Renal cortical epithelial cell (primary cell): ENCODE results near the gene LYVE1. TPM values are rescaled to one million over a fixed set of nuclear protein-coding genes. Genes with fewer than 3 reads are reported as not detected.

Experiments
- DNase-seq: peaks from one replicate; pipeline ENCODE4 v3.0.0-alpha.2; 2011; ENCODE audit warnings: low read depth
- total RNA-seq: library from RNA; depleted of rRNA; stranded (reverse); fragments of >200 nt; gene quantifications from 2 replicates; pipeline ENCODE4 v1.2.3, GENCODE V29; 2014

LYVE1 gene
- total RNA-seq, 1 donor from 2014 or later, result 0.05 TPM

DNA sequence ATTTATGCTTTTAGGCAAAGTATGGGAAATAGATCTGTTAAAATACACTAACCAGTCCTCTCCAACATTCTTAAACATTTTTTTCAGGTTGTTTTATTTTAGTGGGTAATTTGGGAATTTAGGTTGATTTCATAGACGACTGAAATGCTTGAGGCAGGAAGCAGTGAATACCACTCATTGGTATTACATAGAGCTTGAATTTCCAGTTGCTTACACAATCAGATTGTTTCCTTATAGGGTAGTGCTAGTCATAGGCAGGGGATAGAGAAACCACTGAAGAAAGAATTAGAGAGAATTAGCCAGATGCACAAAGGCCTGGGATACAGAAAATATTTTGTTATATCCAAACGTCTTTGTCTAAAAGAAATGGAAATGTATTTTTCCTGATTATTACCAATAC lies 23.9 kb upstream of the LYVE1 start:
- peak; percentile 92 for DNase-seq

- DNase-seq, result no peak
Measured at GRCh38 chr11:10591741-10592140, 23.3 kb upstream of the LYVE1 start.

GRCh38 chr11:10590218-10590915 lies 21.9 kb upstream of the LYVE1 start:
- DNase-seq, result no peak

- DNase-seq, result no peak
Measured at GRCh38 chr11:10588904-10589303, 20.4 kb upstream of the LYVE1 start.

- DNase-seq, result no peak
Measured at GRCh38 chr11:10587995-10588394, 19.5 kb upstream of the LYVE1 start.

- DNase-seq, result no peak
Measured at GRCh38 chr11:10587388-10587787, 18.9 kb upstream of the LYVE1 start.

DNA sequence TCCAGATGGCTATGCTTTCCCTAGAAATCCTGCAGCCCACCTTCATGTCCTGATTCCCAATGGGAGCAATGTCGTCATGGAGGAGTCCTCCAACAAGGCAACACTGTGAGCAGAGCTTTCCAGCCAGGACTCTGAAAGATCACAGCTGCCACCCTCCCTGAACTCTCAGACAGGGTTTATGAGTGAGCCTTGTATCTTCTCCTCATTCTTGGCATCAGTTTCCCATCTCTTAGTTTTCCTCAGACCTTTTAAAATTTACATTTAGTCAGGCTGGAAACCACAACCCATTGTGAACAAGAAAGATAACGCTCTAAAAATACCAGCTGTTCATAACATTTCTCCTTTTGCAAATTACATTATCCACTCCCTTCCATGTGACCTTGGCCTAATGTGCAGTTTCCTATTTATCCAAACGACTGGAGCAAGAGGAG lies 15.6 kb upstream of the LYVE1 start:
- DNase-seq, result no peak

DNA sequence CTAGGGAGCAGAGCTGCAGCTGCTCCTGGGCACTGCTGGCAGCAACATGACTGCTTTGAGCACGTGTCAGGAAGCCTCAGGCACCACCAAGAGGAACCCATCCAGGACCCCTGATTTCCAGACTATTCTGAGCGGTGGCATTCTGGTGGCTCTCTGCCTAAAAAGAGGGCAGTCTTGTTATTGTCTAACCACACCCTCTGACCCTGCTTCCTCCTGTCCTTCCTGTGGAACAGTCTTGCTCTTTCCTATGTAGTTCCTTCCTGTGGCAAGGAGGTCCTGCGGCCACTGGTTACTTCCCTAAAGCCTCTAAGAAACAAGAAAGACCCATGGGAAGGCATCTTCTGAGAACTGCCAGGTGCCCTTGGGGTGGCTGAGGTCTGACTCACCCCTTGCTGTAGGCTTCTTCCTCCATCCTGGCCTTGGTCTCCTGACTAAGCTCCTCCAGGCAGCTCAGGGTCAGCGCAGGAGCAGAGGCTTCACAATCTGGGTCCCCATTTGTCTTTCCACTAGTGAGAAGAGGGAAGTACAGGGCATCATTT lies 13.1 kb upstream of the LYVE1 start:
- no peak for DNase-seq

DNA sequence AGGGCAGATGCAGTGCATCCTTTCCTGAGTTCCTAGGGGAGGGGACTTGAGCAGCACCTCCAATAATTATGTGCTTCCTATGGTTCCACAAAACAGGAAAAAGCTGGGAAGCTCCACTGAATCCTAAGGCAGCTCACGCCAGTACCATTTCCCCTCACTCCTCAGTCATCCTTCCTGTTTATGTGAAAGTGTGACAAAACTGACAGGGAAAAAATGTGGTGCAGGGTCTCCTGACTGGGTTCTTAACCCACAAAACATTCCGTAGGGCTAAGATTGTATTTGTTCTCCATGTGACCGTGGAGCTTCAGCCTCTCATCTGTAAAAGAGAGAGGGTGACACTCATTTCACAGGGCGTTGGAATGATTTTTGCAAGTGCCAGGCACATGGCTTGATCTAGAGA lies 12.2 kb upstream of the LYVE1 start:
- DNase-seq, result no peak

- no peak for DNase-seq
Measured at GRCh38 chr11:10579700-10580099, 11.2 kb upstream of the LYVE1 start.

DNA sequence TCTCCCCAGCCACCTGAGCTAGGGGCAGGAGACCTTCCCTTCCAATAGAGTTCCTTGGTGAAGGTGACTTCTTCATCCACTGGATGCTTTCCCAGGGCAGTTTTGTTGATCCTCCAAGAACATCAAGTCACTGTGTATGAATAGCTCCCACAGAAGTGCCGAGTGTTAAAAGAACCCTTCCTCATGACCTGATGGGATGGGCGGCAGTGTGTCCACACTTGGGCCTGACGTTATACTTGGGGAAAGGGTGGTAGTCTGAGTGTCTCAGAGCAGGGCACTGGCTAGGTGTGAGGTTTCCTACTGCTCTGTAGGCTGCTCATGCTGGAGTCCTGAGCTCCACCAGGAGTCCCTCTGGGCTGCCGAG lies 7.6 kb upstream of the LYVE1 start:
- no peak for DNase-seq

GRCh38 chr11:10575346-10576034 lies 7.0 kb upstream of the LYVE1 start:
- no peak for DNase-seq

DNA sequence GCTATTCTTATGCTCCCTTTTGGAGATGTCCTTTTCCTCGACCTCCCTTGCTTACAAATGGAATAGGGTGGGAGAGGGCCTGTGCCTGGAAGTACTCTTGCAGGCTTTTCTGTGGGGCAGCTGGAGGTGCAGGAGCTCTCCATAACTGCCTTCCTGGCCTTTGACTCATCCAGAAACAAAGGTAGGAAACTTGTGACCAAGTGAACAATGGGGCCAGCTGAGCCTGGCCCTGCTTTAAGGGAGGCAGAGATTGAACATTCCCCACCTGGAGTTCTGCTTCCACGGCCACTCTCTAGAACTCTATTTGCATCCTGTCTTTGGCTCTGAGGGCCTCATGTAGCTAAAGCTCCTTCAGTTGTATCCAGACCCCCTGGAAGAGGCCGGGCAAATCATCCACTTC lies 5.1 kb upstream of the LYVE1 start:
- DNase-seq, result peak; percentile 16

DNA sequence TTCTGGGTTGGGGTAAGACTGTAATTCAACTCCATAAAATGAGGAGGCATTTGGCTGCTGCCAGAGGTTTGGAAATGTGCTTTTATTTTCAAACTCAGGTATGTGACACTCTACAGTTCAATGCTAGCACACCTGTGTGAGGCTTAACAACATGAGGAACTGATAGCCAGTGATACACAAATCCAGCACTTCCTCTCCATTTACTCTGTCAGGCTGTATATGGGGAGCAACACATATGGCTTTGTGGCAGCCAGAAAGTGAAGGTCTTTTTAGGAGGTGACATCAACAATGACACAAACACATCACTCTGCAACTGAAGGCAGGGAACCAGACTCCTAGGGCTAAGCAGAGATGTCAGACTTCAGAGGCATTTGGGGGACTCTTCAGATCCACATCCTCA lies 4.6 kb upstream of the LYVE1 start:
- no peak for DNase-seq

- no peak for DNase-seq
Measured at GRCh38 chr11:10572533-10572932, 4.1 kb upstream of the LYVE1 start.

DNA sequence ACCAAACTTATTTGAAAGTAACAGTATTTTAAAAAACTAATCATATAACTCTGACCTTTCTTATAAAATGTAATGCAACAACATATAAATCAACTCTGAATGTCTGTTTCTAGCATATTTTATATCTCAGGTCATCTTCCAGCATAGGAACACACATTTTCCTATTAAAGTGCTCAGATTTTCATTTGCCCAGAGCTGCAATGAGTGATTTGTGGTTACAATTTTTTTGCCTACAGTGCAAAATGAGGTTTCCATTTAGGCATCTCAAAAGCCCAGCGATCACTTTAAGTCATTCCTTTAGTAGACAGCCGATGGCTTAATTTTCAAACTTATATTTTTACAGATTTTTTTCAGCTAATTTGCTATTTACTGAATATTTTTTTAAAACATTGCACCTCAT lies 1.0 kb downstream of the LYVE1 start:
- DNase-seq, result no peak

DNA sequence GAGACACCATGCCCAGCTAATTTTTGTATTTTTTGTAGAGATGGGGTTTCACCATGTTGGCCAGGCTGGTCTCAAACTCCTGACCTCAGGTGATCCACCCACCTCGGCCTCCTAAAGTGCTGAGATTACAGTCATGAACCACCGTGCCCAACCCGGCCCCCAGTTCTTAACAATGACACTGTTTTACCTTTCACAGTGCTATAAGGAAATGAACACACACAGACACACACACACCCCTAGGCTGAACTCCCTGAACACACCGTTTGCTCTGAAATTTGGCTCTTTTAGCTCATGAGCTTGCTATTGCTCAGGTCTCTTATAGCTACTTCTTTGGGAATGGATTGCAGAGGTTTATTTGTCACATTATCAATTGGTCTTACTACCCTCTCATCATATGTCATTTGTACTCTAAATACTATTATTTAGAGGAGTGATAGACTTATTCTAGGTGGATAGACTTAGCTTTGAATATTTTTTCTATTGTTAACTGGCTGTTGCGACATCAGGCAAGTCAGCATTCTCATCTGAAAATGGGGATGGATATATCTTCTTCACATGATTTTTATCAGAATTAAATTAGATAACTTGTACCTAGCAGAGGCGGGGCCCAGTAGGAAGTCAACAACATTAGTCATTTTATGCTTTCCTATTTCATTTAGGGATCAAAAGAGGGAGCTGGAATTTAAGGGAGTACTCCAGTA lies 2.1 kb downstream of the LYVE1 start:
- DNase-seq, result no peak

DNA sequence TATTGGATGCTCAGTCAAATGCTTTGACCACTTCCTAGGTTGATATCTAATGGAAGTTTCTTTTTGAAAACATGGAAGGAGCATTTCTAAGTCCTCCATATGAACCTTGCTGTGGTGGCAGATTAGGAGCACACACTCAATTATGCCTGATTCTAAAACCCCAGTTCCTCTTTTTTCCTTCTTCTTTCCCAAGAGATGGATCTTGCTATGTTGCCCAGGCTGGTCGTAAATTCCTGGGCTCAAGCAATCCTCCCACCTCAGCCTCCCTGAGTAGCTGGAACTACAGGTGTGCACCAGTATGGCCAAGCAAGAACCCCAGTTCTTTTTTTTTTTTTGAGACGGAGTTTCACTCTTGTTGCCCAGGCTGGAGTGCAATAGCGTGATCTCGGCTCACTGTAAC lies 3.0 kb downstream of the LYVE1 start:
- no peak for DNase-seq

GRCh38 chr11:10564696-10565318 lies 3.7 kb downstream of the LYVE1 start:
- DNase-seq, result no peak

GRCh38 chr11:10564030-10564429 lies 4.4 kb downstream of the LYVE1 start:
- DNase-seq, result no peak

DNA sequence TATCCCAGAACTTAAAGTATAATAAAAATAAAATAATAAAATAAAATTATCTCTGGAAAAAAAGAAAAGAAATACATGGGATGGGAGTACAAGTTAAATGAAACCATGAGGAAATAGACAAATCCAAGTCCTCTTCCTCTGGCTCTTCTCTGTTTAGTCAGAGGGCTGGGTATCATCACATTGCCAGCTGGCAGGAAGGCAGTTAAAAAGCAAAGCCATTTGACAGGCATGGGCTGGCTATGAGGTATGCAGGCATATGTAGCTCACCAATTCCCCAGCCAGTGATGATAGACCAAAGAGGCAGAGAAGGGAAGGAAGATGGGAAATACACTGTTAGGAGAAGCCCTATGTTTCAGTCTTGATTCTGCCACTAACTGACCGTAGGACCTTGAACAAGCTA lies 6.5 kb downstream of the LYVE1 start:
- DNase-seq, result no peak

DNA sequence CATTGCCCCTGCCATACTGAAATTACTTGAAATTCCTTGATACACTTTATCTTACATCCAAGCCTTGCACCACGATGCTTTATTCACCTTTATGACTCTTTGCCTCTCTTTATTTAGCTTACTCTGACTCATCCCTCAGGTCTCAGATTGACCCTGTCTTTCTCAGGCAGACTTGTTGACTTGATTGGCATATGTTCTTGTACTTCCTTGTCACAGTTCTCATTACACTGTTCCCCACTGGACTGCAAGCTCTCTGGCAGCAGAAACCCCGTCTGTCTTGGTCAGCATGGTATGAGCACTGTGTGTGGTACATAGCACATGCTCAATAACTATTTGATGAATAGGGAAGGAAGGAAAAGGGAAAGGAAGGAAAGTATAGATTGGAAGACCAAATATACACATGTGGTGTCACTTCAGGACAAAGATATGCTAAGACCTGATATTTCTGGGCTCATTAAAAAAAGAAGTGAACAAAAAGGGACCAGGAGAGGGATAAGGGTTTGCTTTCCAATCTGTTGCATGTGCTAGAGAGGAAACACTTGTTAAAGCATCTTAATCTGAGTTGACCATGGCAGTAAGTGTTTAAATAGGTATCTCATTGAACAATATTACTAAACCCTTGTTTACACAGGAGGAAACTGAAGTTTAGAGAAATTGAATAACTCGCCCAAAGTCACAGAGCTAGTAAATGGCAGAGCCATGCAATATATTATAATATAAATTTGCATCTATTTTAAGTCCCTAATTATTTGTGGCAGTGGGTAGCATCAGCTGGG lies 7.2 kb downstream of the LYVE1 start:
- peak; percentile 58 for DNase-seq
